Suppressor macrophage treated with lipopolysaccharide for 1 hour (primary cell): ENCODE results near the gene GALT.
A peak's percentile ranks its signal among the peaks of the same experiment; 100 is the strongest.
"Not testable (repeated sequence)": the region's sequence is repeated elsewhere in the genome, so short reads cannot be mapped to it uniquely, and the experiment has no call there.

ENCODE experiments used
- DNase-seq, 3 donors: peaks; one replicate each; pipeline ENCODE4 v3.0.0-alpha.2; 2020 to 2022

The GALT gene

DNA sequence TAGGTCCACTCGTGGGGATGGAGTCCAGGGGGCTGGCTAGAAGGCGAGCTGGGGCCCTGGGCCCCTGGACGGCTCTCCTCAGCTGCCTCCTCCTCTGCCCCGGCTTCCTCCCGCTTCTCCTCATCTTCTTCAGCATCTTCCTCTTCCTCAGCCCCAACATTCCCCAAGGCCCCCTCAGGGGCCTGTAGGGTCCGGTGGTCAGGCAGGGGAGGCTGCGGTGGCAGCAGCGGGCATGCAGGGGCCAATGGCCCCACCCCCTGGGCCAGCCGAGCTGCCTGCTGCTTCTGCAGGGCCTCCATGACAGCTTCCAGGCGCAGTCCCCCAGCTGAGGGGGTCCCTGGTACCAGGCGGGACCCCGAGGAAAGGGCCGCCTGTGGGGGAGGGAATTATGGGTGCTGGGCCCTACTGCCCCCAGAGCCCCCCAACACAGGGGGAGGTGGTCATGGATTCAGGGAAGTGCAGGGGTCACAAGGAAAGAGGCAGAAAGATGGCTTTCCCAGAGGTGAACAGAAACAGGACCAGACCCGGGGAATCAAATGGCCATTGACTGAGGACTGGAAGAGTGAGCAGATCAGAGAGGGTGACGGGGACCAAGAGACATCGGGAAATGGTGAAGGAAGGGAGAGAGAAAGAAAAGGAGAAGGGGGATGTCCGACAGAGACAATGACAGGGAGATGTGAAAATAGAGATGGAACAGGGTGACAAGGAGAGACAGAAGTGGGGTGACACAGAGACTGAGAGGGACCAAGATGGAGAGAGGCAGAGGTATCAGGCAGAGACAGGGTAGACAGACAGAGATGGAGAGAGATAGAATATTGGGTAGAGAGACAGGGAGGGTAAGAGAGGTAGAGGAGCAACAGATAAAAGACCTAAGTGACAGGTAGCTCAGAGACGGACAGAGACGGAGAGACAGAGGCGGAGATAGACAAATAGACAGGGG is 18.5 kb upstream of the GALT start:
- no peak for DNase-seq

DNA sequence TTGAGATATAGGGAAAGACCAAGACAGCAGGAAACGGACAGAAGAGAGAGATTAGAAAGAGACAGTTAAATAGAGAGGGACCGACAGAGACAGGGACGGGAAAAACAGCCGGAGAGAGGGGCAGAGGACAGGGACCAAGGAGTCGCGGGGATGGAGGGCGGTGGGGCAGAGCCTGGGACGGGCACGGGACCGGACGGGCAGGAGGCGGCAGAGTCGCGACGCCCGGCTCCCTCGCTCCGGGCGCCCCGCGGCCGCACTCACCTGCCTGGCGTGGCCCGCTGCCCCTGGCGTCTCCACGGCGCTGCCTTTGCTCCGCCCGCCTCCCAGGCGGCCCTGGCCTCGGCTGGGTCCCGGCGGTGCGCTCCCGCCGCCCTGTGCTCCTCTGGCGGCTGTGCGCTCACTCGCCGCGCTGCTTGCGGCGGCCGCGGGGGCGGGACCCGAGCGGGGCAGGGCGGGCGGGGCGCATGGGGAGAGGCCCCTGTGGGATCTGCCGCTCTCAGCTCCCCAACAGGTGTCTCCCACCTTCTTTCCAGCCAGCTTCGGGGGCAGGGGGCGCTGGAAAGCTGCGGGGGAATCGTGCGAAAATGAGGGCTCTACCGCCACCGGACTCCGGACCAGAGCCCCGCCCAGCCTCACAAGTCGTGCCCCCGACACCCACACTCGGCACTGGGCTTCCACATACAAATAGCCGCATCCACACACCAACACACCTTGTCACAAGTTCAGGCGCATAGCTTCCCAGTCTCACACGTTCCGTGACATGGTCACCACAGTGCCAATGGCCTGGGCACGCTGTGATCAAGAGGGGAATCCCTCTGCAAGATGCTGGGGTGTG is 17.6 kb upstream of the GALT start, which contains the start of gene ARID3C:
ARID3C (minus strand) TSS at position 411 of the 835 bp plus-strand sequence. CDS start 1,052 bp downstream, outside the sequence.
- DNase-seq: peak; percentile 45 to 77 (median 47)

DNA sequence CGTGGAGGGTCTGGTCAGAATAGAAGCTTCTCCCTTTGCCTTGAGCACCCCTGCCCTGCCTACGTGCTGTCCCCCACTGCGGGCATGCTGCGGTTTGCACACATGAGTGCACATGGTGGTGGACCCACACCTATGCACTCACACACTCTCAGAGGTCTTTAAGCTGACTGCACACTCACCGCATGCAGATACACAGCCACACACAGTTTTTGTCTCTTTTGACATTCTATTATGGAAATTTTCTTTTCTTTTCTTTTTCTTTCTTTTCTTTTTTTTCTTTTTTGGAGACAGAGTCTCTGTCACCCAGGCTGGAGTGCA is 17.0 kb upstream of the GALT start:
- DNase-seq: no peak

DNA sequence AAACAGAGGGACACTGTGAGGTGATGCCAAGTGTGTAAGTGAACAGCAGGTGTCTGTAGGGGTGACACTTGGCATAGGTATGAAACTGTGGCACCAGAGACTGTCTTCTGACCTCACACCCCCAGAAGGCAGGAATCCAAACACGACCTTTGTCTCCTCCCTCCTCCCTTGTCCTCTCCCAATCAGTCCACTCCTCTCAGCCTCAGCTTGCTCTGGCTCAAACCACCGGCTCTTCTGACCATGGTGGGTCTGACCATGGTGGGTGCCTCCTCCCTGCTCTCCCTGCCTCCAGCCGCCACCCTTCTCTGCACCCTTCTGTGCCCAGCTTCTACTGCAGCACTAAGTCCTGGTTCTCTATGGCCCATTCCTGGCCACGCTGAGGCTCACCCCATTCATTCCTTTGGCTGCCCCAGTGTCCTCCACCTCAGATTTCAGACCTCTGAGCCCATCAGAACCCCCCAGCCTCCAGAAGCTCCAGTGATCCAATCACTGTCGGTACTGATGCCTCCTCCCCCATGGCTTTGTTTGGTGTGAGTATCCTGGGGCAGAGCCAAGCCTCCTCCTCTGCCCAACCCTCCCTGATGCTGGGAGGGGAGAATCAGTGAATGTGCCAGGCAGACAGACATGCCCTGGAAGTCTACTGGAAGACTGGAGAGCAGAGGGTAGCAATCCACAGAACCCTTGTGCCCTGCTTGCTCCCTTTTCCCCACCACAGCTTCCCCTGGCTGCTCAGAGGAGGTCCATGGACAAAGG is 15.9 kb upstream of the GALT start:
- no peak for DNase-seq

DNA sequence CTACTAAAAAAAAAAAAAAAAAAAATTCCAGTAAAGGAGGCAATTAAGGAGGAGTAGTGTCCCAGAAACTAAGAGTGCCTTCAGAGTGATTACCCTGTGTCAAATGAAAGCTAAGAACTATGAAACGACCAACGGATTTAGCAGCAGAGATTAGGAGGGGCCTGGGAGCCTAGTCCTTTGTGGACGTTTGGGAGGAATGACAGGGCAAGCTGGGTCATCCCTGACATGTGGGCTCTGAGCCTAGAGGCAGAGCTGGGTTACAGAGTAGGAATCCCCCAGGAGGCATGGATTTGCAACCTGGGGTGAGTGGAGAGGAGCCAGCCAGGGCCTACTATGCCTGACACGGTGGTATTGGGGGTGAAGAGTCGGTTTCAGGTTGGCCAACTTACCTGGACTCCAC is 13.3 kb upstream of the GALT start:
- no peak for DNase-seq

DNA sequence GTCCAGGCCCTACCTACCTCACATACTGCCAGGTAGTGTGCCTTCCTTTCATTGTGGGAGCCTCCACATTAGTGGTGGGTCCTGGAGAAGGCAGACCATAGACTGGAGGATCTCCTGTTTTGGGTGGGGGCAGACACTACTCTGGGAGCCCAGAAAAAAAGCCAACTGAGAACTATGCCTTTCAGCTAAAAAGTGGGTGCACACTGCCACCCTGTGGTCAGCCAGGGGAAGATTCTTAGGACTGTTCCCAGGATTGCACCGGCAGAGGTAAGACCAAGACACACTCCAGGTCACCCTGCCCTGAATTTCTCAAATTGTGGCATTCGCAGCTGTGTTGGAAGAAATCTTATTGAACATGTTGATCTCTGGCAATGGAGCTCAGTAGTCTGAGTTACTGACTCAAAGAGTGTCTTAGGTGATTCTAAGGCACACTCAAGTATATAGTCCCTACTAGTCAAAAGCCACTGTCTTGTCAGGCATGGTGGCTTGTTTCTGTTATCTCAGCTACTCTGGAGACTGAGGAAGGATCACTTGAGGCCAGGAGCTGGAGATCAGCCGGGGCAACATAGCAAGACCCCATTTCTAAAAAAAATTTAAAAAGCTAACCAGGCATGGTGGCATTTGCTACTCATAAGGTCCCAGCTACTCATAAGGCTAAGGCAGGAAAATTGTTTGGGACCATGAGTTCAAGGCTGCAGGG is 12.5 kb upstream of the GALT start:
- DNase-seq: peak; percentile 75 to 79 (median 78)

DNA sequence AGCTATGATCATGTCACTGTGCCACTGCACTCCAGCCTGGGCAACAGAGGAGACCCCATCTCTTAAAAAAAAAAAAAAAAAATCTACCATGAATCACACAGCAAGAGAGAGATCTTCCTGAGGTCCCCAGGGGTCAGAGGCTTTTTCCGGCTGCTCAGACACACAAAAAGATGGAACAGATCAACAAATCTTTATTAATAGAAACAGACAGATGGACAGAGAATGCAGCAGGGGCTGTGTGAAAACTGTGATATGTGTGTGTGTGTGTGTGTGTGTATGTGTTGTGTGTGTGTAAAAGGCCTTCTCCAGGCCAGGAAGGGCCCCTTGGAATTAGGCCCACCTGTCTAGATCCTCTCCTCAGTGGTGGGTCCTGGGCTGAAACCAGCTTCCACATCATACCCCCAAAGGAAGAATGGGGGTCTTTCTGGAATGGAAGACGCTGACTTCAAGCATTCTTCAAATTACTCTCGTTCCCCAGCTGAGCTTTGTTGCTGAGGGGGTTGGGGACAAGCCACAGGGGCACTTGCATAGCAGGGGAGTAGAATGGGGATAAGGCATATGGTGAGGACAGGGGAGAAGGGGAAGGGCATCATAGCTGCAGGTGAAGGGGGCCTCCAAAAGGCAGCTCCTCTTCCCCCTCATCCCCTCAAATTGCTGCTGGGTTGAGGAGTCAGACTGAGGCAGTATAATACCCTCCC is 11.8 kb upstream of the GALT start:
- no peak for DNase-seq

DNA sequence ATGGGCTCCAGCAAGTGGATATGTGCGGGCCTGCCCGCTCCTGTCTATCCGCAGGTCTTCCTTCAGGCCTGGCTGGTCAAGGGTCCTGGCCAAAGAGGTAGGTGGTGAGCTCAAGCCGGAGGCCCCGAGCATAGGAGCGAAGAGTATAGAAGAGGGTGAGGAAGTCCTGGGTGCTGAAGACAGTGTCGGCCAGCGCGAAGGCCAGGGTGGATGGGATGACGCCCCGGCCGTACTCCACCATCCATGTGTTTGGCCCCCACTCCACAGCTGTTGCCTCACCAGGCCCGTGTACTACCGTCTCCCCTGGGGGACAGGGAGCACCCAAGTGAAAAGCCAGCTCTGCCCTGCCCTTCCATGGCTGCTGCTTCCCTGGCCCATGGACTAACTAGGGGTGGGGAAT is 10.9 kb upstream of the GALT start:
- DNase-seq: no peak

DNA sequence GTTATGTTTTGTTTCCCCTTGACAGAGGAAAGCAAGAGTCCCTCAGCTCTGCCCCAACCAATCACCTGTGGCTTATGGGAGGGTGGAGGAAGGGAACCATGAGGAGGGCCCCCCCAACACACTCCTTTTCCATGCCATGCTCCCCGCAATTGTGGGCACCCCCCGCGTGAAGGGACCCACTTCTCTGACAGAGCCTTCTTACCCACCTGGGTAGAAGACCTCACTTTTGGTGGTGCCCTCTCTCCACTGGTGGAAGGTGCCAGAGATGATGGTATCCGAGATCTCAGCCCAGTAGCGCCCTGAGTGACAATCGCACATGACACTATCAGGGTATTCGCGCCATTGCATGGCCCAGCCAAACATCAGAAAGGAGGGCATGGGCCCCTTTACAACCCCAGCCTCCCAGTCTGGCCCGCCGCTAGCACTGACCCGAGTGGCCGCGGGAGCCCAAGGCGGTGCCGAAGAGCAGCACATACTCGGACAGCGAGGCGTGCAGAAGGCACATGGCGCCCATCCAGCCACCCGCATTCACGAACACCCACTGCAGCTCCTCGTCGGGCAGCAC is 9.6 kb upstream of the GALT start:
- DNase-seq: no peak

DNA sequence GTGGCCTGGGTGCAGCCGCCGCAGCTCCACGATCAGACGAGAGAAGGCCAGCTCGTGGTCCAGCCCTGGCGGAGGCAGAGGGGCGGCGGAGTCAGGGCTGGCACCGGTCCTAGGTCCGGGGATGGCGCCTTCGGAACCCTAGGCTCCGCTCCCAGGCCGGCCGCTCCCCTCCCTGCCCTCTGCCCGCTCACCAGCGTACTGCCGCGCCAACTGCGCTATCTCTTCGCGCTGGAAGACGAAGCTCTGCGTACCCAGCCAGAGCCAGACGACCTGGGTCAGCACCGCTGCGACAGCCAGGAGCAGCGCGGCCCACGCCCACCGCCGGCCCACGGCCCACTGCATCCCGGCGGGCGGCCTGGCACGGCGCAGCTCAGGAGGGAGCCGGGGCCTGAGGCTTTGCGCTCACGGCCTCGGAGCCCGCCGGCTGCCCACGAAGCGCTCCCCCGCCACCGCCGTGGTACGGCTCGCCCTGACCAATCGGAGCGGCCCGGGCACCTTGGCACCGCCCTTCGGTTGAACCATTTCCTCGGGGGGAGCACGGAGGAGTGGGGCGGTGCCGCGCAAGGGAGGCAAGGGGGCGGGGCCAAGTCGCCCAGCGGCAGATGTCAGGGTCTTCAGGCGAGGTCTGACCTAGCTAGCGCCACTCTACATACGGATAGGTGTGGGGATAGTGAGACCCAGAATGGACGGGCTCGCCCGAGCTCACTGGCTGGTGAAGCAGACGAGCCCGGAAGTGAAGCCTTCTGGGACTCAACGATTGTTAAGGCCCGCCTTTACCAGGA is 8.9 kb upstream of the GALT start, which contains the start of gene SIGMAR1:
SIGMAR1 (minus strand) TSS at position 432 of the 782 bp plus-strand sequence; CDS start at position 342, 90 bp downstream.
- DNase-seq: peak; percentile 94 to 98 (median 96)

DNA sequence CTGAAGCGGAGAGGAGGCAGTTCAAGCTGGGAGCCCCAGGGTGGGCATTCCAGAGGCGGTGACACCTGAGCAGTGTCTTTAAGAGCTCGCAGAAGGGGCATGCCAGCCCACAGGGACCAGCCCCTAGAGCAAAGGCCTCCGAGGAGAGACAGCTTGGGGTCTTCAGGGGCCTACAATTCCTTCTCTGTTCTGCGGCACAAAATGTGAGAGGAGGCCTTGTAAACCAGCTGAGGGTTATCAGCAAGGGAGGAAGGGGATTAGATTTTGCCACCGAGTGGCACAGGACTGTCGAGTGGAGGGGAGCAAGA is 8.4 kb upstream of the GALT start:
- no peak for DNase-seq

DNA sequence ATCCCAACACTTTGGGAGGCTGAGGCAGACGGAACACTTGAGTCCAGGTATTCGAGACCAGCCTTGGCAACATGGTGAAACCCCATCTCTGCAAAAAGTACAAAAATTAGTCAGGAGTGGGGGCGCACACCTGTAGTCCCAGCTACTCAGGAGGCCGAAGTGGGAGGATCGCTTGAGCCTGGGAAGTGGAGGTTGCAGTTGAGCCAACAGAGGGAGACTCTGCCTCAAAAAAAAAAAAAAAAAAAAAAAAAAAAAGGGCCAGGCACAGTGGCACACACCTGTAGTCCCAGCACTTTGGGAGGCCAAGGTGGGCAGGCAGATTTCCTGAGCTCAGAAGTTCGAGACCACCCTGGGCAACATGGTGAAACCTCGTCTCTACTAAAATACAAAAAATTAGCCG is 7.2 kb upstream of the GALT start:
- not testable (repeated sequence) for DNase-seq

DNA sequence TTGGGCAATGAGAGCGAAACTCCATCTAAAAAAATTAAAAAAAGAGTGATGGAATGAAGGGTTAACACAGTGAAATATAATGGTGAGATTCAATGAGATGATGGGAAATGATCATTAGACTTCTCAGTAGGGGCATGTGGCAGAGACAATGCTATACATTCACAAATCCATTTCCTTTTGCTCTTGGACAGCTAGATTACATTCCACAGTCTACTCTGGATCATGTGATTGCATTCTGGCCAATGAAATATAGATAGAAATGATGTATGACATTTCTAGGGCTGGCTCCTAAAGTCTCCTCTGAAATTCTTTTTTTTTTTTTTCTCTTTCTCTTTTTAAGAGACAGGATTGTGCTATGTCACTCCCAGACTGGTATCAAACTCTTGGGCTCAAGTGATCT is 3.8 kb upstream of the GALT start:
- no peak for DNase-seq

DNA sequence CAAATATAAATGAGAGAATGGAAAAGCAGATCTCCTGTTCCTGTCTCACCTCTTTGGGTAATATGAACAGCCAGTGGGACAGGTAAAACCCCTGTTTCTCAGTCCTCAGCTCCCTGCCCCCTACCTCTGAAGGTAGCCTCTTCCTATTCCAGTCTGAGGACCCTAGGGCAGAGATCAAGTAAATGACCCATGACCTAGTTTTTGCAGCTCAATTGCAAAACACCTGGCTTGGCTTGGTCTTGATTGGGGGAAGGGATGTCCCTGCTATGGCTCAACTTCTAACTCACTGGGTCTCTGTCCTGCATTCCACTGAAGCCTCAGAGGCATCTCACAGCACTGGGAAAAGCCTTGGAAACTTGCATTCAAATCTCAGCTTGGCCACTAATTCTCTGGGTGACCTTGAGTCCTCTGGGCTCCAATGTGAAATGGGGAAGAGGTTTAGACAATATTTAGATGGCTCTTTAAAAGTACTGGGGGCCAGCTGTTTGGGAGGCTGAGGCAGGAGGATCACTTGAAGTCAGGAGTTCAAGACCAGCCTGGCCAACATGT is 1.6 kb upstream of the GALT start:
- no peak for DNase-seq

DNA sequence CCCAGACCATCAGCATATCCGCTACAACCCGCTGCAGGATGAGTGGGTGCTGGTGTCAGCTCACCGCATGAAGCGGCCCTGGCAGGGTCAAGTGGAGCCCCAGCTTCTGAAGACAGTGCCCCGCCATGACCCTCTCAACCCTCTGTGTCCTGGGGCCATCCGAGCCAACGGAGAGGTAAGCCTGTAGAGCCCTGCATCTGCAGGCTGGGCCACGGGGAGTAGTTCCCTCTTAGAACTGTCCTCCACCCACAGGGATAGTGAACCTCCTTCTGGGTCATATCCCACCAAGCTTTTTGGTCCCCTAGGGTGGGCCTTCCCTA is 569 bp downstream of the GALT start:
- DNase-seq: peak in 2 of 3 donors; percentile 30 to 32

DNA sequence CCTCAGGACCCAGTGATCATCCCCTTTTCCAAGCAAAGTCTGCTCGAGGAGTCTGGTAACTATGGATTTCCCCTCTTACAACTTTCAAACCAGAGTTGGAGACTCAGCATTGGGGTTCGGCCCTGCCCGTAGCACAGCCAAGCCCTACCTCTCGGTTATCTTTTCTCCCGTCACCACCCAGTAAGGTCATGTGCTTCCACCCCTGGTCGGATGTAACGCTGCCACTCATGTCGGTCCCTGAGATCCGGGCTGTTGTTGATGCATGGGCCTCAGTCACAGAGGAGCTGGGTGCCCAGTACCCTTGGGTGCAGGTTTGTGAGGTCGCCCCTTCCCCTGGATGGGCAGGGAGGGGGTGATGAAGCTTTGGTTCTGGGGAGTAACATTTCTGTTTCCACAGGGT is 1.2 kb downstream of the GALT start:
- no peak for DNase-seq

DNA sequence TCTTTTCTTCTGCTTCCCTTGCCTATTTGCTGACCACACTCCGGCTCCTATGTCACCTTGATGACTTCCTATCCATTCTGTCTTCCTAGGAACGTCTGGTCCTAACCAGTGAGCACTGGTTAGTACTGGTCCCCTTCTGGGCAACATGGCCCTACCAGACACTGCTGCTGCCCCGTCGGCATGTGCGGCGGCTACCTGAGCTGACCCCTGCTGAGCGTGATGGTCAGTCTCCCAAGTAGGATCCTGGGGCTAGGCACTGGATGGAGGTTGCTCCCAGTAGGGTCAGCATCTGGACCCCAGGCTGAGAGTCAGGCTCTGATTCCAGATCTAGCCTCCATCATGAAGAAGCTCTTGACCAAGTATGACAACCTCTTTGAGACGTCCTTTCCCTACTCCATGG is 2.2 kb downstream of the GALT start:
- DNase-seq: no peak

DNA sequence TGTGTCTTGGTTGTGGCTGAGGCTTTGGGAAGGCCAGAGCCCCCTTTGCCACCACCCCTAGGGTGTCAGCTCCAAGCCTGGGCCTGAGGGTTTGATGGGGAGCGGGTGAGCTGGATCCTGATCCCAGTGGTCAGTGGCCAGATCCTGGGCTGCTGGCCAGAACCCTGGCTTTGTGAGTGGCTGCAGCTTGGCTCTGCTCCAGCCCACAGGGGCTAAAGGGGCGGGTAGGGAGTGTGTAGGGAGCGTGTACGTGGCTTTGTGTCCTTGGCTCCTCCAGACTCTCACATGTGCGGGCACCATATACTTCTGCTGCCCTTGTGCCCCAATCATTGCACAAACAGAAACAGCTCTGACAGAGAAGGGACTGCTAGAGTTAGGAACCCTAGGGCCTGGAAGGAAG is 4.3 kb downstream of the GALT start:
- no peak for DNase-seq

DNA sequence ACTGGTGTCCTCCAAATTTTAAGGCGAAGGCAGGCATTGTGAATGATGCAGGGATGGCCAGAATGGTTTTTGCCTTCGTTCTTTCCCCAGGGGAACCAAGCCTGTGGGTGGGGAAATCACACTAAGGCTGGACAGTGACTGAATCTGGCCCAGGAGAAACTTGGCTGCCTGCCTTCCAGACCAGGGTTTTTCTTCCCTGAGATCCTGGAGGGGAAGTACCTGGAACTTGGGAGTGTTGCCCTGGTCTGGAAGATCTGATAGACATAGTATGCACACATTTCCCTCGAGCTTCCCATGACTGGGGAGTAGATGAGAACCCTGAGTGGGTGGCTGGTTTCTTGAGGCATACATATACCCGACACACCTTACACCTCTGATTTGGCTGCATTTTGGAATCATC is 4.8 kb downstream of the GALT start:
- DNase-seq: peak; percentile 54 to 73 (median 67)

DNA sequence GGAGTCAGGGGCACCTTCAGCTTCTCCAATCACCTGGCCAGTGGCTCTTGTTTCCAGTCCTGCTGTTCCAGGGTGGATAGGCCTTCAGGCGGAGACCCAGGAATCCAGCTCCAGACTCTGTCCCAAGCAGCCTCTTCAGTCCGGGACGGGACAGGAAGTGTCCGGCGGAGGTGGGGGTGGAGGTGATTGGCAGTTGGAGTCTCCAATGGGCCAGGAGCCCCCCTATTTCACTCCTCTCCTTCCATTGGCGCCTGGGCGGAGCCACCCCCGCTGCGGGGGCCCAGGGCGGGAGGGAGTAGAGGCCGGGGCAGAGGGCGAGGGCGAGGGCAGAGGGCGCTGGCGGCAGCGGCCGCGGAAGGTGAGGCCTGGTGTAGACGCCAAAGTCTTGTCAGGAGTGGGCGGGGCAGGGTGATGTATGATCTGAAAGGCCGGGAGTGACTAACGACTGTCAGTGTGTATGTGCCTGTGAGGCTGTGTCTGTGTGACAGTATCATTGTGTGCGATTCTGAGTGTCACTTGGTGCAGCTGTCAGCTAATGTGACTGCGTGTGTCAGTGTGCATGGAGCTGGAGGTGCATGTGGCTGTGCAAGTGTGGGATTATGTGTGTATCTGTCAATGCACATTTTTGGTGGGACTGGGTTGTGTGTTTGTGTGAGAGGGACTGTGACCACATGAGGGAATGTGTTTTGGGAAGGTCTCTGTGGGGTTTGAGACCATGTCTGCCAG is 5.6 kb downstream of the GALT start, which contains the start of gene IL11RA:
IL11RA (plus strand) TSS at position 310 of the 726 bp plus-strand sequence. CDS start 3,033 bp downstream, outside the sequence.
- peak; percentile 71 to 79 (median 76) for DNase-seq
